ENCODE results near the gene PPP1R37. TPM values are rescaled to one million over a fixed set of nuclear protein-coding genes. Genes with fewer than 3 reads are reported as not detected.

The PPP1R37 gene
- total RNA-seq, 1 experiment from 2014 or later = 20.4 TPM

GRCh38 chr19:45169602-45170001, 76.6 kb downstream of the PPP1R37 start:
- no peaks in the 10 kb centered on the region for H3K9me3 ChIP-seq (ENCODE audit: control insufficient read depth, insufficient read depth, low read depth, low read length)
- no peak for ATAC-seq
- no peaks in the 10 kb centered on the region for H3K27me3 ChIP-seq (ENCODE audit: control insufficient read depth, insufficient read depth, low read length)
- DNase-seq (ENCODE audit: low read depth, low spot score) = no peak
- ChIA-PET POLR2A (no interaction called here), CTCF (no interaction called here)
- H3K36me3 ChIP-seq (ENCODE audit: control insufficient read depth, insufficient read depth, low read length) = no peaks in the 10 kb centered on the region
- no peak for TF ChIP-seq TCF7L2 (IDR thresholded peaks at IDR 0.05; ENCODE audit: low read depth, low read length)
- no peak for TF ChIP-seq CTCF (IDR thresholded peaks at IDR 0.05)
- TF ChIP-seq POLR2AphosphoS5 (IDR thresholded peaks at IDR 0.05; ENCODE audit: low read depth, low read length) = no peak
- no peak for TF ChIP-seq REST (IDR thresholded peaks at IDR 0.05; ENCODE audit: insufficient read depth in 1 of 2, low read depth in 2 of 2, low read length in 1 of 2)
- no peak for TF ChIP-seq SIN3A (IDR thresholded peaks at IDR 0.05; ENCODE audit: borderline replicate concordance, insufficient read depth, low read depth, low read length)
- in situ Hi-C loops (cut with HindIII; ENCODE audit: low pct_unique_long_range_greater_than_20kb, low sequenced_read_pairs) (no loop called here), intact Hi-C loops (cut with micrococcal nuclease; ENCODE audit: unreplicated experiment) (no loop called here)
- no peaks in the 10 kb centered on the region for H3K4me1 ChIP-seq (ENCODE audit: control insufficient read depth, insufficient read depth, low read length)
- no TSS peak for BruUV-seq (replicated peaks)
- no peak overlapping the region for H3K4me3 ChIP-seq (ENCODE audit: low read depth in 2 of 2, low read length in 2 of 2)
- no peak overlapping the region for H3K27ac ChIP-seq (ENCODE audit: low read length)

GRCh38 chr19:45170146-45171106, 77.4 kb downstream of the PPP1R37 start:
- Histone ChIP-seq H3K36me3 (ENCODE audit: control insufficient read depth, insufficient read depth, low read length) (no peaks in the 10 kb centered on the region), H3K27me3 (ENCODE audit: control insufficient read depth, insufficient read depth, low read length) (no peaks in the 10 kb centered on the region), H3K4me1 (ENCODE audit: control insufficient read depth, insufficient read depth, low read length) (no peaks in the 10 kb centered on the region), H3K9me3 (ENCODE audit: control insufficient read depth, insufficient read depth, low read depth, low read length) (no peaks in the 10 kb centered on the region), H3K27ac (ENCODE audit: low read length) (no peak overlapping the region), H3K4me3 (ENCODE audit: low read depth in 2 of 2, low read length in 2 of 2) (no peak overlapping the region)
- TF ChIP-seq SIN3A (IDR thresholded peaks at IDR 0.05; ENCODE audit: borderline replicate concordance, insufficient read depth, low read depth, low read length) (no peak), REST (IDR thresholded peaks at IDR 0.05; ENCODE audit: insufficient read depth in 1 of 2, low read depth in 2 of 2, low read length in 1 of 2) (no peak), POLR2AphosphoS5 (IDR thresholded peaks at IDR 0.05; ENCODE audit: low read depth, low read length) (no peak), TCF7L2 (IDR thresholded peaks at IDR 0.05; ENCODE audit: low read depth, low read length) (no peak), CTCF (IDR thresholded peaks at IDR 0.05) (no peak)
- intact Hi-C loops (cut with micrococcal nuclease; ENCODE audit: unreplicated experiment) (no loop called here), in situ Hi-C loops (cut with HindIII; ENCODE audit: low pct_unique_long_range_greater_than_20kb, low sequenced_read_pairs) (no loop called here)
- BruUV-seq (replicated peaks) = no TSS peak
- ATAC-seq (no peak), DNase-seq (ENCODE audit: low read depth, low spot score) (no peak)
- CTCF ChIA-PET = interaction anchor here (0.5 kb wide), 1 partner anchor 167 kb away, joined by 3 read pairs; no protein-coding TSS in a partner anchor
- POLR2A ChIA-PET = interaction anchor here (0.7 kb wide), 1 partner anchor 164 kb away, joined by 3 read pairs; no protein-coding TSS in a partner anchor
